Pons (tissue), 1 donor: Measurements from ENCODE around the gene MGLL.
A peak's percentile ranks its signal among the peaks of the same experiment; 100 is the strongest.

Experiments used
- DNase-seq: peaks from one replicate; pipeline ENCODE4 v3.0.0-alpha.2; 2016; ENCODE audit warnings: low spot score

The MGLL gene

DNA sequence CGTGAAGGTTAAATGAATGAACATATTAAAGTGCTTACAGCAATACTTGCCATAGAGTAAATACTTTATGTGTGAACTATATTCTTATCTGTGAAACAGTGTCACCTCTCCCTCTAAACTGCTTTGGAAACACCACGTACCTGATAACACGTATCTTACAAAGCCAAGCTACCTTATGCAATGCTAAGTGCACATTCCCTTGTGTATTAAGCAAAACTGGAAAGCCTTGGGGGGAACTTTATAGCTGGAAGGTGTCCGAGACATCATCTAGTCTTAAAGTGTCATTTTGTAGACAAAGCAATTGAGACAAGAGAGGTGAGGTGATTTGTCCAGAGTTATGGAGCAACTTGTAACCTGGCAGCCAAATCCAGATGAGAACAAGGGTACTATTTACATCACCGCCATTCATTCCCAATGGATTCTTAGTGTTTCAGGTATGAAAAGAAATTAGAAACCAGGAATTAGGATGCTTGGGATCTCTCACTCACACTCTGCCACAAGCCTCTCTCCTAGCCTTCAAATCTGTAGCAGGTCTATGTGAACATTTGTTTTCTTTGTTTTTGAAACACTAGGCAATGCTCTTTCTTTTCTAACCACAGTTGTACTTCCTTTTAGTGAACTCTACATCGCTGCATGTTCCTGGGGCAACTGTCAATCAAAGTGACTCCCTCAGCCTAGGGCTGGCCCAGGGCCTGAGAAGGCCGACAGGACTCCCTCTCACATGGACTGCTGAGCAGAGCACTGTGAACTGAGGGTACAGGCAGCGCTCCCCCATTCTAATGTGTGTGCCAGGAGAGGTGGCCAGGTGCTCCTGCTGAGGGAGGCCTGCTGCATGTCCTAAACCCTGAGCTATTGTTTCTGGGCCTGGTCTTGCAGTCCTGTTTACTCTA is 13.9 kb upstream of the MGLL start:
- DNase-seq: no peak

DNA sequence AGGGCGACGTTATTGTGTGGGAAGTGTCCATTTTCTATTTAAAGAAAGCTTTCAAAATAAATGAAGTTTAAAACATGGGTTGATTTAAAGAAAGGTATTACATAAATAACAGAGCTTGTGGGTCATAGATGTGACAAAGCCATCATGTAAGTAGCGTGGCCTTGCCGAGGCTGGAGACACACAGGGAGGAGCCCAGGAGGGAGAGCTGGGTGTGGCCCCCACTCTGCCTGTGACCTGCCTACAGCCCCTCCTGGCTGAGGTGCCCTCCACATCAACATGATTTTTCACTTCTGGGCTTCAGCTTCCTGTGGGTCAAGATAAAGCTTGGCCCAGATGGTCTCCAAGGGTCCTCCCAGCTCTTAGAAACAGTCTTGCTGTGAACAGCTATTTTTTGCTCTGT is 12.5 kb upstream of the MGLL start:
- DNase-seq: no peak

DNA sequence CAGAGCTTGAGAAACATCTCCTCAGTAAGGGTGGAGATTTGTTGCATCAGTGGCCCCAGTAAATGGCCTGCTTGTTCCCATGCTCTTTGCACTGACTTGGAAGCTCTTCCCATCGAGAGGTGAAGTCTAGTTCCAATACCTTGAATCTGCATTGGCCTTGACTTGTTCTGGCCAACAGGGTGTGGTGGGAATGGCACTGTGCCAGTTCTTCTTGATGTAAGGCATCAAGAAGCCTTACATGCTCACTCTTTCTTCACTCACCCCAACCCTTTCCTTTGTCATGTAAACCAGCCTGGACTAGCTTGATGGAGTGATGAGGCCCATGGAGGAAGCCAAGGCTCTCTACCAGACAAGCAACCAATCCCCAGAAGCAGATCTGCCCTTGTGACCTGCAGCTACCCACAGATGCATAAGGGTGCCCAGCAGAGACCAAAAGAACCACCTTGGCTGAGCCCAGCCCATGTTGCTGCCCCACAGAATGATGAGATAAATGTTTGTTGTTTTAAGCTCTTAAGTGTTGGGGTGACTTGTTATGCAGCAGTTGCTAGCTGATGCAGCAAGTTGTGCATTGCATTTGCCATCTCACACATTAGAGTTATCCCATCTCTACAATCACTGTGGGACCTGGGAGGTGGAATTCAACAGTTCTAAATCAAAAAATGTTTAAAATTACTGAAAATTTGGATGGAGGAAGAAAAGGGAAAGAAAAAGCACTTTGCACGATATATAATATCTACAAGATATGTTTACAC is 11.1 kb upstream of the MGLL start:
- no peak for DNase-seq

DNA sequence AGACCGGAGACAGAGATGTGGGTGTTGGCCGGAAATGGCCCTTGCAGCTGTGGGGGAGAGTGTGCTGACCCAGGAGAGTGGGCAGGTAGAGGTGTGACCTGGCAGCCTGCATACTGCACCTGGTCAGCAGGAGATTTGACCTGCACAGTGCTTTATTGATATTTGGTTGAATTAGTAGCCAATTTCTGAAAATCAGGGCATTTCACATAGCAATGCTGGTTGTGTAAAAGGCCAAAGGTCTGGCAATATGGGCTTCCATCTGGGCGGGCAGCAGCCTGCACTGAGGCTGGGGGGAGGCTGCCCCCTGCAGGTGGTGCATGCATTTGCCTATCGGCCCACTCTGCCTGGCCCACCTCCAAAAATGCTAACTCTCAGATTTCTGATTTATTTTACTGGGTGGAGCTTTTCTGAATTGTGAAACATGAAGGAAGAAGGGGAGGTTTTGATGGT is 9.4 kb upstream of the MGLL start:
- no peak for DNase-seq

DNA sequence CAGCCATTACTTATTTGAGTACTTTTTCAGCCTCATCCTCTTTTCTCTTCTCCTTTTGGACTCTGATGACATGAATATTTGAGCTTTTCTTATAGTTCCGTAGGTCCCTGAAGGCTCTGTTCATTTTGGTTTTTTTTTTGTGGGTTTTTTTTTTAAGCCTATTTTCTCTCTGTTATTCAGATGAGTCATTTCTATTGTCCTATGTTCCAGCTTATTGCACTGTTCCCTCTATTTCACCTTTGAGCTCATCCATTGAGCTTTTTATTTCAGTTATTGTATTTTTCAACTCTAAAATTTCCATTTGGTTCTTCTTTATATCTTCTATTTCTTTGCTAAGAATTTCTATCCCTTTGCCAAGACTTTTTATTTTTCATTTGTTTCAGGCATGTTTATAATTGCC is 7.2 kb upstream of the MGLL start:
- no peak for DNase-seq

DNA sequence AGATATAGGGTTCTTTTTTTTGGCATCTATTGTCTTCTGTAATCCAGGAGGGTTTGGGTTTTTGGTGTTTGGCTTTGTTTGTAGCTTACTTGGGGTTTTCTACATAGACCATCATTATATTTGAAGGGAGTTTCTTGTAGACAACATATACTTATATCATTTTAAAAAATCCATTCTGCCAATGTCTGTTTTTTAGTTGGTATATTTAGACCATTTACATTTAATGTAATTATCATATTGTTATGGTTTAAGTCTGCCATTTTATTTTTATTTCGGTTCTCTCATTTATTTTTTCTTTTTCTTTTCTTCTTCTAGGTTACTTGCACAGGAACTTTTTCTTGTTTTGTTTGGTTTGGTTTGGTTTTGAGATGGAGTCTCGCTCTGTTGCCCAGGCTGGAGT is 5.5 kb upstream of the MGLL start:
- DNase-seq: no peak

DNA sequence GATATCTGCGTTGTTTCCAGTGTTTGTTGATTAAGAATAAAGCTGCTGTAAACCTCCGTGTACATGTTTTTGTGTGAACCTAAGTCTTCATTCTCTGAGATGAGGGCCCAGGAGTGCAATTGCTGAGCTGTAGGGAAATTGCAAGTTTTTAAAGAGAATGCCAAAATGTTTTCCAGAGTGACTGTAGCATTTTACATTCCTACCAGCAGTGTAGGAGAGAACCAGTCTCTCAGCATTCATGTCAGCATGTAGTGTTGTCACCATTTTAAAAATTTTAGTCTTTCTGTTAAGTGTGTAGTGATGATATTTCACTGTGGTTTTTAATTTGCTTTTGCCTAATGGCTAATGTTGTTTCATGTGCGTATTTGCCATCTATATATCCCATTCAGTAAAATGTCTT is 3.4 kb upstream of the MGLL start:
- DNase-seq: no peak

DNA sequence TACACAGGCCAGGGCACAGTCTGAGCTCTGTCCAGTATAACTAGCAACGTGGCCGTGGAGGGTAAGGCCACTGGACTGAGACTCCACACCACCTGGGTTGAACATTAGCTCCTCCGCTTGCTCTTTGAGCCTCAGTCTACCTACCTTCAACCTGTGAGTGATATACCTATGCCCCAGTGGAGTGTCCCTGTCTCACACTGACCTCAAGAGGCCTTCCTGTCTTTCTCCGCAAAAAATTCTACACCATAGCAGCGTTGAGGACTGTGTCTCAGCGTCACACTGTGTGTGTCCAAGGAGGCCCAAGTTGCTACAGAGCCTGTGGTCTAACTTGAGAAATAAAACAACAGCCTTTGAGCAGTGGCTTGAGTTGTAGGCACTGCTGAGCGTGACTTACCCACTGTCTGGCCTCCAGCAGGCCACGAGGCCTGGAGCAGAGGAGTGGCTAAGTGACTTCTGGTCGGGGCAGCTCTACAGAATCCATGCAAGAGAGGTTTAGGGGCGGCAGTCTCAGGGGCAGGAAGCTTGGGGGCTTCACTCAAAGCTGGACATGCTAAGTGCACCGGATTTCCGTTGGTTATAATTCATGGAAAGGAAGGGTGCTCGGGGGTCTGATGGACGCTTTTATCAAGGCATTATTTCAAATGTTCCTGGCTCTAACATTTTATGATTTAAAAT is 2.0 kb upstream of the MGLL start:
- no peak for DNase-seq

DNA sequence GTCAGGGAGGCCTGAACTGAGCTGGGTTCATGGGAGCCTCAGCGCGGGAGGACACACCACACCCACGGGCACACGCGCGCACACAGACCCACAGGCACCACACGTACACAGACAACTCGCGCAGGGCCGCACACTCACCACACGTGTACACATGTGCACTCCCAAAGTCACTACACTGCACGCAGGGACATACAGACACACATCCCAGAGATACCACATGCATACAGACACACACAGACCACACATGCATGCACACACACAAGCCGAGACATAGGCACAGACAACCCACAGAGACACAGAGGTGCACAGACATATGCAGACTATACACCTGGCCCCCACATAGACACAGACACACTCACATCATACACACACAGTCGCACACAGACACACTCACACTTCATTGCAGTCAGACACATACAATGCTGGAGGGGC is 1.1 kb upstream of the MGLL start:
- DNase-seq: no peak

DNA sequence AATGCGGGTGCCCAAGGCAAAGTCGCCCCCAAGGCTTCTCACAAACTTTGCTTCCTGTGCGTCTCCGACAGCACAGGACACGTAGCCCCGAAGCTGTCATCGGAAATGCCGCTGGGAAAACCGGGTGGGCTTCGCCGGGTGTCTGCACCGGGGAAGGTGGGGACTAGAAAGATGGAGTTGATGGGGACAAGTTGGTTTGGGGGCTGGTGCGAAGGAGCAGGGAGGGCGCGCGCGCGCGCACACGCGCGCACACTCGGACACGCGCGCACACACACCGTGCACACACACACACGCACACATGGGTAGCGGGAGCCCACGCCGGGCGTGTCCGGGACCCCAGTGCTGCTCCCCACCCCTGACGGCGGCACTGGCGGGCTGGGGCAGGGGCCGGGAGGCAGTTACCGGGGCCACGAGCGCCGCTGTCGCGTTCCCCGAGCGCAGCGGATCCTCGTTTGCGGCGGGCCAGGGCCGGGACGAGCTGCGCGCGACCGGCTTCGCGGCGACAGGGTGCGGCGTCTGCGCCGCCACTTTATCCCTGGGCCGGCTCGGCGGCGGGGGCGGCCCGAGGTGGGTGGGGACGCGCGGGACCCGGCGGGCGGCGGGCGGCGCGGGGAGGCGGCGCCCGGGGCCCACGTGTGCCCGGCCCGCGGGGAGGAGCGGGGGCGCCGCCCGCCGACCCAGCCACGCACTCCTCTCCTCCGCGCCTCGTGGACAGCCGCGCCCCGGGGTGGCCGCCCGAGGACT is 539 bp upstream of the MGLL start:
- DNase-seq: peak; percentile 39

DNA sequence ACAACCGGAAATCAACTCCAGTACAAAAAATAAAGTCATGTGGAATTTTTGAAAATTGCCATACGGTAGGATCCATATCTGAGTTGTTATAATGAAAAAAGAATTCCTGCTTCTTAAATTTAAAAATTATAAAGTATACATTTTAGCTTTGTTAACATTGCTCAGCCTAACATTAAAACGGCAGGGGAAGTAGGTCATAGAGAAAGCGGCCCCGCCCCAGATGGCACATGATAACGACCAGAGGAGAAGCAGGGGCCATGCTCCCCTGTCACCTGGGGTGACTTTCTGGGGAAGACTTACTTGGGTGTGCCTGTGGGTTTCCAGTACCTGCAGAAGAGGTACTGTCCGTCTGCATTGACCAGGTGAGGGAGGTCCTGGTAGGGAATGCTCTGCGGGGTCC is 921 bp downstream of the MGLL start:
- peak; percentile 39 for DNase-seq

DNA sequence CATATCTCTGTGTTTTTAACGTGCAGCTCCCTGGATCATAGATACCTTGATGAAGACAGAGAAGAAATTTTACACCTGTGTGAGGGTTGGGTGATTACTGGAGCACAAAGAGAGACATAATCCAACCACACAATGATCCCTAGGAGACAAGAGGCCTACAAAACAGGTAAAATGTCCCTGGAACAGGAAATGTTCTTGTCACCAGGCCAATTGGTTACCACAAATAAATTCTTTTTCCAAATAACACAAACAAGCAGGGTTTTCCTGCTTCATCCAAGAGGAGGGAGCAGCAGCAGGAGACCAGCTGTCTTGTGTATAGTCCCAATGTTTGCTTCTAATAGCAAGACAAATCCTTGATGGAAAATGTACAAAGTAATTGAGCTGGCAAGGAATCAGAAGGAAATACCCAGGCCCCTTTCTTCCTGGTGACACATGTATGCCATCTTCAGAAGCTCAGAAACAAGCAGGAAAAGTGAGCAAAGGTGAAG is 1.4 kb downstream of the MGLL start:
- DNase-seq: peak; percentile 24

DNA sequence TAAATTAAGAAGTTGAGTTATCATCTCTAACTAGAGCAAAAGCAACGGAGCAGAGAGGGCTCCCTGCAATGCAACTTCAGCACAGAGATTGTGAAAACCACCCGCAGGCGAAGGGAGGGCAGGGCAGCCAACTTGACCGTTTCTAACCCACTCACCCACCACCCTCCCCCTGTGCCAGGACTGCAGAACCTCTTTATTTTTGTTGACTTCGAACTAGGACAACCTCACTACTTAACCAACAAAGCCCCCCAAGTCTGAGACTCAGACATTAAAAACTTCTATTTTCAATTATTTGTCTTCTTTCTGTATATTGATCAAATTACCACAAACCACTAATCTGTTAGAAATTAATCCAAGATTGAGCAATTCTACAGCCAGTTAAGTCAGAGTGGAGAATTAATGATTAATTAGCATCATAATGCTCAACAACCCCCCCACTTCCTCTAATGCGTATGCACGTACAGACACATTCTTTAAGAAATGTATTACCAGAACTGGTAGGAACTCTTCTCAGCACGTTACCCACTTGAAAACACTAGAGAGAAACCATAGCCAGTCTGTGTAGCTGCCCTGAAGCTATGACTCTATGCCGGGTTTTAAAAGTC is 2.0 kb downstream of the MGLL start:
- no peak for DNase-seq

DNA sequence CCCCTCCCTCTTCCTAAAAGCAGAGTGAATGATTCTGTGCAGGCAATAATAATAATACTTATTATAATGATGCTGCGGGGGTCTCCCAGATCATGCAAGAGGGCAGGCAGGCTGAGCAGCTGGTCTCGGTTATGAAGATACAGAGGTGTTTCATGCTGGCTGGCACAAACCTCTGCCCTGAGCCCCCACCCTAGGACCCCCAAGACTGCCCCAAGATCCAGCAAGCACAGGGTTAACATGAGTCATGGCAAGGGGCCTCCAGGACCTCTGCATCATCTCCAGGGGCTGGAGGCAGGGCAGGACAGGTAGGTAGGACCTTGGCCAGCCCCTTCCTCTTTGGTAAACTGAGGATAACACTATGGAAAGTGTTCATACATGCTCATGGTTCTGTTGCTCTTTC is 2.7 kb downstream of the MGLL start:
- DNase-seq: no peak

DNA sequence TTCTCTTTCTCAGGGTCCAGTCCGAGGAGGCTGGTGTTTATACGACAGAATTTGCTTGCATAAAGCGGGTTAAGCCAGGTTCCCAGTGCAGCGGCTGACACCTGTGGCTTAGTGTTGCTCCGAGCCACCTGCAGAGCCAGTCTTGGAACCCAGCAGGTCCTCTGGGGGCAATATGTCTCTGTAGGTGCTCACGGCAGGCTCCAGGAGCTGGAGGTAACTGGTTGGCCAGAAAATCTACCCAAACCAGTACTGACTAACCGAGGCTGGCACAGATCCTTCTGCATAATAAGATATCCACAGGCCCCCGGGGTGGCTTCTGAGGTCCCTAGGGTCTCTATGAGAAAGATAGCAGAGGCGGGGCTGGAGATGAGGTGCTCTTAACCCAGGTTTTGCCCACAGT is 3.2 kb downstream of the MGLL start:
- DNase-seq: no peak

DNA sequence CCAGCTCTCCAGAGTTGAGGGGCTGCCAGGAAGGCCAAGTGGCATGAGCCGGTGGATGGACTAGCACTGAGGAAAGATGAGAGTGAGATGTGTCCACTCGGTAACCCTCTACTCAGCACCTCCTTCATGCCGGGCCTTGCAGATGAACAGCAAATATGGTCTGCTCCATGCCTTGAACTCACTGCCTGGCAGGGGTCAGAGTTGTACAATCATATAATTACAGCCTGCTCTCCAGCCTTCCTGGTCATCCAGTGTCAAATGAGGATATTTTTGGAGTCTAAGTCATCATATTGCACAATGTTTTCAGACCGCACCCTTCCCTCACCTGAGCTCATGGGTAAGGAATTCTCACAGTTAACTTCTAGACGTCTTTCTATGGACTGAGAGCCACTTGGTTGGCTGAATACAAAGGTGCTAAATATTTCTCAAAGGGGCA is 4.9 kb downstream of the MGLL start:
- DNase-seq: no peak

DNA sequence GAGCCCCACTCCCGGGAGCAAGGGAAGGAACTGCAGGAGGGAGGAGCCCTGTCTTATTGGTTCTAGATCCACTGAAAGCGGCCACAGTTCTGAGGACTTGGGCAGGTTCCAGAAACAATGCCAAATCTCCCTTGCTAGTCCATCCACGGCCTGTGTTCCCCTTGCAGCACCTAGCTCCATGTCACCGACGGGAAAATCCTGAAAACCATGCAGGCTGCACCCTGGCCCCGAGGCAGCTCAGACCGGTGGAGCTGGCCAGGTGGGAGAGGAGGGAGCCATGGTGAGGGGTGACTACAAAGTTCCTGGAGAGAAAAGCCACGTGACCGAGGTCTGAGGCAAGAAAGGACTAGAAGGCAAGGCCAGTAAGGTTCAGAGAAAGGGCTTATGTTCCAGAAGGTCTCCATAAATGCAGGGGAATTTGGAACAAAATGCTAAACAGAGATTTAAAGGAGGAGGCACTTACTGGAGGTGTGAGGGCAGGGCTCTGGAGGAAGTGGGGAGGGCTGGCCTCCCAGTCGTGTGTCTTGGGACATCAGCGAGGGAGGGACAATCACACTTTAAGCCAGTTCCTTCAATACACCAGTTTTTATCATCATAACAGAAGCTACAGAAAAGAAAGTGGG is 5.4 kb downstream of the MGLL start:
- no peak for DNase-seq

DNA sequence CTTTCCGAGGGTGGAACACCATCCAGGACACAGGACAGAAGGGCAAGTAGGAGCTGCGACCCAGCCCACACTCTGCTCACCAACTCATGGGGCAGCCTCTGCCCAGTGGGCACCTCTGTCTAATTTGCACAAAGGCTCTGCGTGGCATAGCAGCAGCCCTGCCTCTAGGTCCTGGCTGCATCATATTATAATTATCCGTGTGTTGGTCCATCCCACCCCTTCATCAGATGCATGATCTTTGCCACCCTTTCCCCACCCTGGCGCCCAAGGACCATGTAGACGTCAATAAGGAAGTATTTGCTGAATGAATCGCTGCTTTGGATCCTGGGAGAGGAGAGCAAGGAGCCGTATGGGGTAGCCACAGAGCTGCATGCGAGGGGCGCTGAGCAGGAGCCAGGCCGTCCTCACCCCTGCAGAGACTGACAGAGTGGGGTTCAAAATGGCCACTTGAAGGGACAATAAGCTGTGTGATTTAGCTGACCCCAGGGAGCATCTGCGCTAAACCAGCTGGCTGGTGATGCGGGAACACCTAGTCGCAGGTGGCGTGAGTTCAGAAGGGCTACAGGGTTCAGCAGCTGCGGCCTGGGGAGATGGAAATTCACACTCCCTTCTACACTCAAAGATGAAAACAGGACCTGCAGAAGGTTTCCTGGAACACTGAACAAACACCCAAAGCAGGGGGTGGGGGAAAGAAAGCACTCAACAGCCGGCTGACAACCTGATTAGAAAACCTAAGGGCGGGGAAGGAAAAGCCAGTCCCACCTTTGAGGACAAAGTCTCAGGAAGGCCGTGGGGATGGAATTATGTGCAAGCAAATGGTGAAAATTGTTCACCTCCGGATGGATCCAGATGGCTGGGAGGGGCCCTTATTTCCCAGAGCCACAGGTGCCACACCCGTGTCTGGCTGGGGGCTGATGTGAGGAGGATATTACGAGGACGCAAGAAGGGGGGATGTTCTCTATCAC is 6.4 kb downstream of the MGLL start:
- DNase-seq: no peak

DNA sequence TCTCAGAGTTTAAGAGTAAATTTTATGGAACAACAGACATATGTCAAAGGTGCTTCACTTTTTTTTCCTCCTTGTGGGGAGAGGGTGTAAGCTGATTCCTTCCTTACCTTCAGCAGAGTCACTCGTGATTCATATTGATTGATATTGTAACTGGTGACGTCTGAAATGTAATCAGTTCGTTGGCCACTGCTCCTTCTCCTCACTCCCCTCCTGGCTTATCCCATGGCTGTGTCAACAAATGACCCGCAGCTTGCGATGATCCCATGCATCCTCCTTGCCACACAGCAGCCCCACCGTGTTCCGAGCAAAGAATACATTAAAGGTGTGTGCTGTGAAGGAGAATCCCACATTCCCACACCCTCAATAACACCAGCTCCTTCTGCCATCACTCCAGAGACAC is 7.3 kb downstream of the MGLL start:
- DNase-seq: no peak

DNA sequence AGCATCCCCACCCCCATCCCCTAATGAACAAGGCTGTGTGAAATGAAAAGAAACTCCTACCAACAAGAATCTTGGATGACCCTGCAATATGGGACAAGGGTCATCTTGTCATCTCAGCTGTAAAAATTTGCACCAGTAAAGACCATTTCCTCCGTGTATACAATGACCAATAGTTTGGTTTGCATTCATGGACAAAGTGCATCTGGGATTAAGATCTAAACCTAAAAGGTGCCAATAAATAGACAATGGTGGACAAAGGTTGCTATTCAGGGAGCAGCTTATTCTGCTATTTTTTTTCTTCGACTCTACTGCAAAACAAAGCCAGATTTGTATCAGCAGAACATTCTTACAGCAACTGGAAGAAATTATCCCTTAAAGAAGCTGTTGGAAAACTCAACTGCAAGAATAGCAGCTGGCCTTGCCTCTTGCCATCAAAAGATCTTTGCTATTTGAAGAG is 8.0 kb downstream of the MGLL start:
- DNase-seq: peak; percentile 89
